Liver (tissue), 9 donors: Measurements from ENCODE around the gene SLIT3. TPM values are rescaled to one million over a fixed set of nuclear protein-coding genes. Genes with fewer than 3 reads are reported as not detected.

ENCODE experiments used
- DNase-seq: peaks from one replicate; pipeline ENCODE4 v3.0.0-alpha.2; 2017; ENCODE audit warnings: low spot score
- H3K27ac ChIP-seq, 2 donors: one replicate each; pipeline ENCODE4 v1.7.0; 2013; ENCODE audit warnings: inconsistent platforms in 2 of 2, low read length in 2 of 2, control low read depth in 1 of 2, low read depth in 1 of 2, mild to moderate bottlenecking in 1 of 2
- H3K27me3 ChIP-seq, 4 donors: one replicate each; pipeline versions ENCODE4 v1.6.1 to v1.7.0; 2013; ENCODE audit warnings: low read length in 3 of 4, inconsistent platforms in 1 of 4, mild to moderate bottlenecking in 1 of 4, moderate library complexity in 1 of 4; ENCODE audit not compliant: control insufficient read depth in 4 of 4, insufficient read depth in 4 of 4
- H3K36me3 ChIP-seq, 4 donors: one replicate each; pipeline versions ENCODE4 v1.6.1 to v1.7.0; 2013; ENCODE audit warnings: low read length in 3 of 4, mild to moderate bottlenecking in 3 of 4, low read depth in 1 of 4, moderate library complexity in 1 of 4; ENCODE audit not compliant: control insufficient read depth in 4 of 4, insufficient read depth in 3 of 4
- H3K4me1 ChIP-seq, 4 donors: one replicate each; pipeline versions ENCODE4 v1.6.1 to v1.7.0; 2013; ENCODE audit warnings: low read length in 3 of 4, mild to moderate bottlenecking in 3 of 4, moderate library complexity in 1 of 4; ENCODE audit not compliant: control insufficient read depth in 4 of 4, insufficient read depth in 4 of 4
- H3K4me3 ChIP-seq, 3 donors: one replicate each; pipeline versions ENCODE4 v1.6.1 to v1.7.0; 2013; ENCODE audit warnings: low read length in 3 of 3, control low read depth in 1 of 3, low read depth in 1 of 3, mild to moderate bottlenecking in 1 of 3
- H3K9ac ChIP-seq, 2 donors: one replicate each; pipeline ENCODE4 v1.7.0; 2013; ENCODE audit warnings: low read length in 2 of 2, mild to moderate bottlenecking in 2 of 2, moderate library complexity in 2 of 2, control low read depth in 1 of 2, low read depth in 1 of 2
- H3K9me3 ChIP-seq, 4 donors: one replicate each; pipeline versions ENCODE4 v1.6.1 to v1.7.0; 2013; ENCODE audit warnings: low read length in 3 of 4; ENCODE audit not compliant: control insufficient read depth in 4 of 4
- EGR1 ChIP-seq, 2 donors: IDR thresholded peaks; 2 replicates each; pipeline ENCODE4 v1.6.1; 2016 to 2018; ENCODE audit warnings: antibody characterized with exemption in 2 of 2, low read depth in 2 of 2
- FOXA2 ChIP-seq: IDR thresholded peaks from 2 replicates; pipeline ENCODE4 v1.6.1; 2016; ENCODE audit warnings: antibody characterized with exemption
- GABPA ChIP-seq, 2 donors: IDR thresholded peaks in 1 of 2; conservative IDR thresholded peaks in 1 of 2; 2 replicates each; pipeline ENCODE4 v1.6.1; 2016; ENCODE audit warnings: antibody characterized with exemption in 2 of 2, mild to moderate bottlenecking in 1 of 2, moderate library complexity in 1 of 2
- HNF4A ChIP-seq, 2 donors: conservative IDR thresholded peaks; 2 replicates each; pipeline ENCODE4 v1.6.1; 2016; ENCODE audit warnings: antibody characterized with exemption in 2 of 2, mild to moderate bottlenecking in 2 of 2
- HNF4G ChIP-seq: IDR thresholded peaks from 2 replicates; pipeline ENCODE4 v1.6.1; 2016; ENCODE audit warnings: antibody characterized with exemption
- JUND ChIP-seq, 2 donors: IDR thresholded peaks; 2 replicates each; pipeline ENCODE4 v1.6.1; 2016; ENCODE audit warnings: antibody characterized with exemption in 2 of 2
- NR2F2 ChIP-seq: IDR thresholded peaks from 2 replicates; pipeline ENCODE4 v1.6.1; 2016; ENCODE audit warnings: antibody characterized with exemption
- RXRA ChIP-seq, 2 donors: IDR thresholded peaks; 2 replicates each; pipeline ENCODE4 v1.6.1; 2017 to 2018; ENCODE audit warnings: antibody characterized with exemption in 2 of 2, mild to moderate bottlenecking in 1 of 2
- SP1 ChIP-seq: IDR thresholded peaks from 2 replicates; pipeline ENCODE4 v1.6.1; 2018; ENCODE audit warnings: antibody characterized with exemption, mild to moderate bottlenecking
- YY1 ChIP-seq: IDR thresholded peaks from 2 replicates; pipeline ENCODE4 v1.6.1; 2016; ENCODE audit warnings: antibody characterized with exemption, mild to moderate bottlenecking
- WGBS: extraction: QIAGEN DNeasy Blood & Tissue Kit; methylation state at CpG from one replicate; pipeline ENCODE4 v1.1.7; 2013; 5-methylcytosine and 5-hydroxymethylcytosine counted together
- polyA plus RNA-seq, 2 donors: library from polyadenylated mRNA; stranded (reverse) in 1 of 2; unstranded in 1 of 2; fragments of 200-250 nt in 1 of 2; fragments of >200 nt in 1 of 2; fragmentation: Nextera tagmentation in 1 of 2; extraction: Ambion mirVana in 1 of 2; gene quantifications; one replicate each; pipeline versions ENCODE4 v1.2.1 to v1.2.3, GENCODE V29; 2013 to 2015
- total RNA-seq, 2 donors: library from RNA; depleted of rRNA; stranded (reverse); fragments of >200 nt; gene quantifications; one replicate each; pipeline ENCODE4 v1.2.3, GENCODE V29; 2014
- TF ChIP-seq, protein P1 (sequence below): IDR thresholded peaks from 2 replicates; pipeline ENCODE4 v1.6.1; 2016; ENCODE audit warnings: antibody characterized with exemption
- TF ChIP-seq, protein P2 (sequence below): fragments of 150-350 bp; IDR thresholded peaks from 2 replicates; pipeline ENCODE4 v1.5.1; 2017; ENCODE audit warnings: improper control_type of control experiment, low read depth, low read length; ENCODE audit not compliant: missing input control
- TF ChIP-seq, protein P3 (sequence below): IDR thresholded peaks from 2 replicates; pipeline ENCODE4 v1.6.1; 2016; ENCODE audit warnings: antibody characterized with exemption, mild to moderate bottlenecking
- TF ChIP-seq, protein P4 (sequence below): IDR thresholded peaks from 2 replicates; pipeline ENCODE4 v1.6.1; 2016; ENCODE audit warnings: antibody characterized with exemption
- TF ChIP-seq, protein P5 (sequence below): IDR thresholded peaks from 2 replicates; pipeline ENCODE4 v1.6.1; 2016; ENCODE audit warnings: antibody characterized with exemption
- donor health status: healthy.
- donor health status: healthy.
- donor health status: healthy.
- donor health status: healthy.
- donor health status: healthy.

Gene SLIT3
- total and polyA plus RNA-seq, 4 donors = 0.61 to 1.3 (median 0.91) TPM

DNA sequence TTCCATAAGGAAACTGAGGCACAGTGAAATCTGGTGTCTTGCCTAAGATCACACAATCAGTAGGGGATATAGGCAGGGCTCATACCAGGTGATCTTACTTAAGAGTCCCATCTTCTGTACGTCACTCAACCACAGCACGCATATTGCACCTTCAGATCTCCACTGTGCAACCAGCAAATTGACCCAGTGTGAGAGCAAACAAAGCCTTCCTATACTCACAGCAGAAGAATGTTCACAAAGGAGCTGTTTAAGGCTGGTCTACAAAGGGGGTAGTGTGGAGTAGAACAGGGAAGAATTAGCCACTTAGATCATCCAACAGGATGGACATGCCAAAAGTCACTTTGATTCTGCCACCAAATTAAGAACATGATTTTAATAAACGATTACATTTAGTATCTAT lies 305.9 kb downstream of the SLIT3 start:
- H3K9me3 ChIP-seq = no peaks in the 10 kb centered on the region
- TF ChIP-seq, protein P1, sequence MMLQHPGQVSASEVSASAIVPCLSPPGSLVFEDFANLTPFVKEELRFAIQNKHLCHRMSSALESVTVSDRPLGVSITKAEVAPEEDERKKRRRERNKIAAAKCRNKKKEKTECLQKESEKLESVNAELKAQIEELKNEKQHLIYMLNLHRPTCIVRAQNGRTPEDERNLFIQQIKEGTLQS = no peak
- TF ChIP-seq FOXA2 (no peak), RXRA (IDR thresholded peaks at IDR 0.05) (no peak), YY1 (no peak)
- TF ChIP-seq, protein P2, sequence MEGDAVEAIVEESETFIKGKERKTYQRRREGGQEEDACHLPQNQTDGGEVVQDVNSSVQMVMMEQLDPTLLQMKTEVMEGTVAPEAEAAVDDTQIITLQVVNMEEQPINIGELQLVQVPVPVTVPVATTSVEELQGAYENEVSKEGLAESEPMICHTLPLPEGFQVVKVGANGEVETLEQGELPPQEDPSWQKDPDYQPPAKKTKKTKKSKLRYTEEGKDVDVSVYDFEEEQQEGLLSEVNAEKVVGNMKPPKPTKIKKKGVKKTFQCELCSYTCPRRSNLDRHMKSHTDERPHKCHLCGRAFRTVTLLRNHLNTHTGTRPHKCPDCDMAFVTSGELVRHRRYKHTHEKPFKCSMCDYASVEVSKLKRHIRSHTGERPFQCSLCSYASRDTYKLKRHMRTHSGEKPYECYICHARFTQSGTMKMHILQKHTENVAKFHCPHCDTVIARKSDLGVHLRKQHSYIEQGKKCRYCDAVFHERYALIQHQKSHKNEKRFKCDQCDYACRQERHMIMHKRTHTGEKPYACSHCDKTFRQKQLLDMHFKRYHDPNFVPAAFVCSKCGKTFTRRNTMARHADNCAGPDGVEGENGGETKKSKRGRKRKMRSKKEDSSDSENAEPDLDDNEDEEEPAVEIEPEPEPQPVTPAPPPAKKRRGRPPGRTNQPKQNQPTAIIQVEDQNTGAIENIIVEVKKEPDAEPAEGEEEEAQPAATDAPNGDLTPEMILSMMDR = no peak
- peaks cover 0 to 2% (median under 1%) of the 10 kb centered on the region in 4 donors for H3K4me1 ChIP-seq
- H3K27me3 ChIP-seq = peaks cover 0 to 4% (median 0%) of the 10 kb centered on the region in 4 donors
- DNase-seq = no peak
- WGBS = 76% methylated on average over 3 of the region's 3 CpGs
- H3K27ac ChIP-seq = no peak overlapping the region
- H3K36me3 ChIP-seq = no peaks in the 10 kb centered on the region
- H3K9ac ChIP-seq = no peak overlapping the region
- no peak overlapping the region for H3K4me3 ChIP-seq

DNA sequence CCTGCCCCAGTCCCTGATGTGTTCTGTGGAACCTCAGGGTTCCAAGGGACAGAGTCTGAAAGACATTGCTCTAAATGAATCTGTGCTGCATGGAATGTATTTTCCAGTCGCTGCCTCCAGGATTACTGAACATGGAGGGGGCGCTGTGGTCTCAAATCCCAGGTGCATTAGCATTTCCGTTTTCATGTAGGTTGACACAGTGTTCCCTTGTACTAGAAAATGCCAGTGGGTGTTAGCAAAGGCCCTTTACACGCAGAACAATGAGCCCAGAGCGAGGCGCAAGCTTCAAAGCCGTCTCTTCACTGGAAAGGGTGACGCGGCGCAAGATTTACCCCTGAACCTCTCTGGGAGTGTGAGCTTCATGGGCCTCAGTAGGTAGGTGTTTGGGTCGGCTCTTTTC lies 308.3 kb downstream of the SLIT3 start:
- DNase-seq = no peak
- Histone ChIP-seq H3K9me3 (no peaks in the 10 kb centered on the region), H3K4me1 (peaks cover 0 to 9% (median 3%) of the 10 kb centered on the region in 4 donors), H3K36me3 (no peaks in the 10 kb centered on the region), H3K9ac (no peak overlapping the region), H3K27ac (no peak overlapping the region), H3K4me3 (no peak overlapping the region), H3K27me3 (peaks cover 0 to 12% (median 3%) of the 10 kb centered on the region in 4 donors)
- TF ChIP-seq NR2F2 (no peak), SP1 (no peak), HNF4G (no peak), YY1 (no peak), GABPA (IDR thresholded peaks at IDR 0.05 in 1 of 2, conservative IDR thresholded peaks at IDR 0.05 in 1 of 2) (no peak), HNF4A (conservative IDR thresholded peaks at IDR 0.05) (no peak), JUND (IDR thresholded peaks at IDR 0.05) (no peak), EGR1 (IDR thresholded peaks at IDR 0.05; ENCODE audit: low read depth in 2 of 2) (no peak)
- TF ChIP-seq, protein P1 = no peak
- TF ChIP-seq, protein P3, sequence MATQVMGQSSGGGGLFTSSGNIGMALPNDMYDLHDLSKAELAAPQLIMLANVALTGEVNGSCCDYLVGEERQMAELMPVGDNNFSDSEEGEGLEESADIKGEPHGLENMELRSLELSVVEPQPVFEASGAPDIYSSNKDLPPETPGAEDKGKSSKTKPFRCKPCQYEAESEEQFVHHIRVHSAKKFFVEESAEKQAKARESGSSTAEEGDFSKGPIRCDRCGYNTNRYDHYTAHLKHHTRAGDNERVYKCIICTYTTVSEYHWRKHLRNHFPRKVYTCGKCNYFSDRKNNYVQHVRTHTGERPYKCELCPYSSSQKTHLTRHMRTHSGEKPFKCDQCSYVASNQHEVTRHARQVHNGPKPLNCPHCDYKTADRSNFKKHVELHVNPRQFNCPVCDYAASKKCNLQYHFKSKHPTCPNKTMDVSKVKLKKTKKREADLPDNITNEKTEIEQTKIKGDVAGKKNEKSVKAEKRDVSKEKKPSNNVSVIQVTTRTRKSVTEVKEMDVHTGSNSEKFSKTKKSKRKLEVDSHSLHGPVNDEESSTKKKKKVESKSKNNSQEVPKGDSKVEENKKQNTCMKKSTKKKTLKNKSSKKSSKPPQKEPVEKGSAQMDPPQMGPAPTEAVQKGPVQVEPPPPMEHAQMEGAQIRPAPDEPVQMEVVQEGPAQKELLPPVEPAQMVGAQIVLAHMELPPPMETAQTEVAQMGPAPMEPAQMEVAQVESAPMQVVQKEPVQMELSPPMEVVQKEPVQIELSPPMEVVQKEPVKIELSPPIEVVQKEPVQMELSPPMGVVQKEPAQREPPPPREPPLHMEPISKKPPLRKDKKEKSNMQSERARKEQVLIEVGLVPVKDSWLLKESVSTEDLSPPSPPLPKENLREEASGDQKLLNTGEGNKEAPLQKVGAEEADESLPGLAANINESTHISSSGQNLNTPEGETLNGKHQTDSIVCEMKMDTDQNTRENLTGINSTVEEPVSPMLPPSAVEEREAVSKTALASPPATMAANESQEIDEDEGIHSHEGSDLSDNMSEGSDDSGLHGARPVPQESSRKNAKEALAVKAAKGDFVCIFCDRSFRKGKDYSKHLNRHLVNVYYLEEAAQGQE = no peak
- TF ChIP-seq, protein P4, sequence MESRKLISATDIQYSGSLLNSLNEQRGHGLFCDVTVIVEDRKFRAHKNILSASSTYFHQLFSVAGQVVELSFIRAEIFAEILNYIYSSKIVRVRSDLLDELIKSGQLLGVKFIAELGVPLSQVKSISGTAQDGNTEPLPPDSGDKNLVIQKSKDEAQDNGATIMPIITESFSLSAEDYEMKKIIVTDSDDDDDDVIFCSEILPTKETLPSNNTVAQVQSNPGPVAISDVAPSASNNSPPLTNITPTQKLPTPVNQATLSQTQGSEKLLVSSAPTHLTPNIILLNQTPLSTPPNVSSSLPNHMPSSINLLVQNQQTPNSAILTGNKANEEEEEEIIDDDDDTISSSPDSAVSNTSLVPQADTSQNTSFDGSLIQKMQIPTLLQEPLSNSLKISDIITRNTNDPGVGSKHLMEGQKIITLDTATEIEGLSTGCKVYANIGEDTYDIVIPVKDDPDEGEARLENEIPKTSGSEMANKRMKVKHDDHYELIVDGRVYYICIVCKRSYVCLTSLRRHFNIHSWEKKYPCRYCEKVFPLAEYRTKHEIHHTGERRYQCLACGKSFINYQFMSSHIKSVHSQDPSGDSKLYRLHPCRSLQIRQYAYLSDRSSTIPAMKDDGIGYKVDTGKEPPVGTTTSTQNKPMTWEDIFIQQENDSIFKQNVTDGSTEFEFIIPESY = no peak
- TF ChIP-seq, protein P2 = no peak
- TF ChIP-seq, protein P5, sequence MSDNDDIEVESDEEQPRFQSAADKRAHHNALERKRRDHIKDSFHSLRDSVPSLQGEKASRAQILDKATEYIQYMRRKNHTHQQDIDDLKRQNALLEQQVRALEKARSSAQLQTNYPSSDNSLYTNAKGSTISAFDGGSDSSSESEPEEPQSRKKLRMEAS = no peak
- 82% methylated on average over 11 of the region's 11 CpGs for WGBS
